SK-N-SH (cell line): ENCODE measurements around the gene MT1M. TPM values are rescaled to one million over a fixed set of nuclear protein-coding genes. Genes with fewer than 3 reads are reported as not detected.

Experiments used
- CTCF ChIA-PET: fragments of 300-600, 350-600 bp; formaldehyde crosslinking; extraction: SDS; loops from one replicate; lab custom pipeline; 2021; lab: Yijun Ruan, JAX
- POLR2A ChIA-PET: fragments of 350-600 bp; sonication (Branson Sonifier 250); formaldehyde crosslinking; extraction: SDS; loops from one replicate; lab custom pipeline; 2020; ENCODE audit warnings: antibody characterized with exemption, inconsistent platforms; lab: Yijun Ruan, JAX
- DNase-seq: peaks from one replicate; pipeline ENCODE4 v3.0.0; 2012
- H2AFZ ChIP-seq: fragments of 200-600 bp; sonication (generic); 2 replicates; pipeline ENCODE4 v1.8.1; 2016; ENCODE audit warnings: antibody characterized with exemption, mild to moderate bottlenecking, low read depth
- H3F3A ChIP-seq: fragments of 200-600 bp; sonication (generic); replicated peaks from 2 replicates; pipeline ENCODE3; 2016; ENCODE audit warnings: antibody characterized with exemption, mild to moderate bottlenecking; ENCODE audit not compliant: insufficient read depth
- H3K27ac ChIP-seq, 2 experiments: fragments of 200-500 bp in 1 of 2; fragments of 200-600 bp in 1 of 2; sonication (Bioruptor generic) in 1 of 2; sonication (generic), shearing (Covaris generic) in 1 of 2; 2 replicates each; pipeline versions ENCODE4 v1.5.1 to v1.6.1; 2014 to 2016; ENCODE audit warnings: low read depth in 2 of 2, inconsistent platforms in 1 of 2, low read length in 1 of 2, mild to moderate bottlenecking in 1 of 2, mixed read lengths in 1 of 2
- H3K27me3 ChIP-seq: fragments of 200-600 bp; sonication (generic), shearing (Covaris generic); 2 replicates; pipeline ENCODE4 v1.6.1; 2016; ENCODE audit warnings: mixed run types; ENCODE audit not compliant: insufficient read depth
- H3K36me3 ChIP-seq, 2 experiments: fragments of 200-500 bp in 1 of 2; fragments of 200-600 bp in 1 of 2; sonication (Bioruptor generic) in 1 of 2; sonication (generic) in 1 of 2; replicated peaks in 1 of 2; 2 replicates each; pipeline versions ENCODE3 to v1.5.1; 2014 to 2016; ENCODE audit warnings: low read length in 1 of 2, mild to moderate bottlenecking in 1 of 2; ENCODE audit not compliant: insufficient read depth in 2 of 2, control insufficient read depth in 1 of 2
- H3K4me1 ChIP-seq, 2 experiments: fragments of 200-500 bp in 1 of 2; fragments of 200-600 bp in 1 of 2; sonication (Bioruptor generic) in 1 of 2; sonication (generic), shearing (Covaris generic) in 1 of 2; 2 replicates each; pipeline versions ENCODE4 v1.5.1 to v1.6.1; 2014 to 2016; ENCODE audit warnings: low read depth in 1 of 2, low read length in 1 of 2, mixed run types in 1 of 2; ENCODE audit not compliant: insufficient read depth in 2 of 2, control insufficient read depth in 1 of 2
- H3K4me2 ChIP-seq: fragments of 200-600 bp; sonication (generic), shearing (Covaris generic); 2 replicates; pipeline ENCODE4 v1.6.1; 2017; ENCODE audit warnings: mixed run types
- H3K4me3 ChIP-seq, 2 experiments: fragments of 200-500 bp in 1 of 2; fragments of 200-600 bp in 1 of 2; sonication (Bioruptor generic) in 1 of 2; sonication (generic), shearing (Covaris generic) in 1 of 2; 2 replicates each; pipeline versions ENCODE4 v1.5.1 to v1.8.1; 2014 to 2016; ENCODE audit warnings: low read depth in 2 of 2, inconsistent platforms in 1 of 2, low read length in 1 of 2, mild to moderate bottlenecking in 1 of 2, mixed read lengths in 1 of 2, moderate library complexity in 1 of 2
- H3K79me2 ChIP-seq: fragments of 200-600 bp; sonication (generic); 2 replicates; pipeline ENCODE4 v1.8.1; 2017; ENCODE audit warnings: mild to moderate bottlenecking; ENCODE audit not compliant: insufficient read depth
- H3K9ac ChIP-seq: fragments of 200-600 bp; sonication (generic); 2 replicates; pipeline ENCODE4 v1.6.1; 2017; ENCODE audit warnings: mixed run types
- H3K9me2 ChIP-seq: fragments of 200-600 bp; sonication (generic); 2 replicates; pipeline ENCODE4 v1.6.1; 2017; ENCODE audit warnings: mixed run types
- H3K9me3 ChIP-seq: fragments of 200-600 bp; sonication (generic); 2 replicates; pipeline ENCODE4 v1.6.1; 2017; ENCODE audit warnings: mixed run types, mild to moderate bottlenecking, moderate library complexity
- H4K20me1 ChIP-seq: fragments of 200-600 bp; sonication (generic); 2 replicates; pipeline ENCODE4 v1.6.1; 2017; ENCODE audit warnings: mild to moderate bottlenecking, mixed run types; ENCODE audit not compliant: insufficient read depth
- EP300 ChIP-seq, 2 experiments: IDR thresholded peaks; 2 replicates each; pipeline versions ENCODE4 v1.4.0 to v1.6.1; 2012; ENCODE audit warnings: borderline replicate concordance in 1 of 2, low read depth in 1 of 2, low read length in 1 of 2
- EZH2phosphoT487 ChIP-seq: fragments of 200-600 bp; sonication (generic); IDR thresholded peaks from 2 replicates; pipeline ENCODE4 v1.6.1; 2017; ENCODE audit warnings: low read depth, mixed run types, mild to moderate bottlenecking, antibody characterized with exemption, moderate library complexity, borderline replicate concordance
- GATA2 ChIP-seq: sonication (generic); formaldehyde crosslinking; IDR thresholded peaks from 2 replicates; pipeline ENCODE4 v1.5.0; 2020; ENCODE audit warnings: mild to moderate bottlenecking, missing genetic modification reagents
- JUND ChIP-seq: IDR thresholded peaks from 2 replicates; pipeline ENCODE4 v1.4.0; 2012
- MAX ChIP-seq: IDR thresholded peaks from 2 replicates; pipeline ENCODE4 v1.4.0; 2012; ENCODE audit warnings: low read depth
- MEF2A ChIP-seq: IDR thresholded peaks from 2 replicates; pipeline ENCODE4 v1.4.0; 2012; ENCODE audit warnings: low read depth, borderline replicate concordance
- NRF1 ChIP-seq: IDR thresholded peaks from 2 replicates; pipeline ENCODE4 v1.6.1; 2012; ENCODE audit warnings: low read depth, mild to moderate bottlenecking, low read length
- PBX3 ChIP-seq: IDR thresholded peaks from 2 replicates; pipeline ENCODE4; 2012
- POLR2AphosphoS5 ChIP-seq: IDR thresholded peaks from 2 replicates; pipeline ENCODE4 v1.6.1; 2012; ENCODE audit warnings: low read depth, low read length
- RAD21 ChIP-seq: IDR thresholded peaks from 2 replicates; pipeline ENCODE4 v1.6.1; 2012; ENCODE audit warnings: mild to moderate bottlenecking, low read length
- REST ChIP-seq: IDR thresholded peaks from 2 replicates; pipeline ENCODE4 v1.6.1; 2012; ENCODE audit warnings: mild to moderate bottlenecking, low read depth, low read length, moderate library complexity
- RXRA ChIP-seq: IDR thresholded peaks from 2 replicates; pipeline ENCODE4 v1.4.0; 2012; ENCODE audit warnings: low read depth, mild to moderate bottlenecking, borderline replicate concordance
- SIN3A ChIP-seq: IDR thresholded peaks from 2 replicates; pipeline ENCODE4 v1.6.1; 2012; ENCODE audit warnings: low read depth, mild to moderate bottlenecking, low read length, moderate library complexity, borderline replicate concordance
- TCF12 ChIP-seq: IDR thresholded peaks from 2 replicates; pipeline ENCODE4 v1.4.0; 2012
- TEAD4 ChIP-seq: IDR thresholded peaks from 2 replicates; pipeline ENCODE4 v1.4.0; 2012; ENCODE audit warnings: mild to moderate bottlenecking, borderline replicate concordance; ENCODE audit not compliant: insufficient read depth
- USF1 ChIP-seq: IDR thresholded peaks from 2 replicates; pipeline ENCODE4 v1.4.0; 2012; ENCODE audit warnings: low read depth, borderline replicate concordance
- USF2 ChIP-seq: fragments of 150-350 bp; IDR thresholded peaks from 2 replicates; pipeline ENCODE4 v1.6.1; 2017; ENCODE audit warnings: antibody characterized with exemption, low read length, low read depth, borderline replicate concordance
- ZBTB33 ChIP-seq: IDR thresholded peaks from 2 replicates; pipeline ENCODE4 v1.4.0; 2012; ENCODE audit warnings: low read depth, borderline replicate concordance
- WGBS: methylation state at CpG from one replicate; pipeline ENCODE4 v1.1.6; 2017; ENCODE audit warnings: low lambda C conversion rate; 5-methylcytosine and 5-hydroxymethylcytosine counted together
- polyA plus RNA-seq, 3 experiments: library from polyadenylated mRNA; depleted of rRNA; stranded (reverse); fragments of >200 nt; gene quantifications; 2 replicates each; pipeline ENCODE4 v1.2.3, GENCODE V29; 2012

Gene MT1M
- polyA plus RNA-seq, 1 of the 3 experiments (the other 2 are of a cell fraction): 1.3 TPM

- peaks cover 20 to 32% of the 10 kb centered on the region in 2 experiments; a peak in 3 of 4 replicates for H3K4me1 ChIP-seq
- no peaks in the 10 kb centered on the region for H3K9me3 ChIP-seq
- H3K27ac ChIP-seq: 0 out of 4 replicates have a peak overlapping the region, but pooled peaks of 1 of the 2 experiments have one; percentile 96
- H4K20me1 ChIP-seq: no peaks in the 10 kb centered on the region; the same call in 1 of the 2 replicates
- no peak overlapping the region for H3K4me3 ChIP-seq
- H3K9ac ChIP-seq: no peak overlapping the region
- ChIA-PET POLR2A (no interaction called here), CTCF (interaction anchor here (0.6 to 8.2 kb wide), 8 partner anchors 14 to 535 kb away, joined by 3 to 138 read pairs (median 4); no protein-coding TSS in a partner anchor)
- WGBS: 97% methylated on average over 4 of the region's 4 CpGs
- no peak overlapping the region for H3K4me2 ChIP-seq
- H2AFZ ChIP-seq: no peak overlapping the region
- H3K79me2 ChIP-seq: peaks cover 13% of the 10 kb centered on the region
- H3K9me2 ChIP-seq: no peaks in the 10 kb centered on the region
- H3F3A ChIP-seq: peaks cover 46% of the 10 kb centered on the region
- no peaks in the 10 kb centered on the region for H3K36me3 ChIP-seq
- TF ChIP-seq USF2: no peak
- TF ChIP-seq POLR2AphosphoS5: no peak
- no peak for TF ChIP-seq TEAD4
- TF ChIP-seq MAX: no peak
- no peak for TF ChIP-seq RAD21
- TF ChIP-seq SIN3A: no peak
- no peak for DNase-seq
- no peaks in the 10 kb centered on the region for H3K27me3 ChIP-seq
These were observed 27.5 kb upstream of the MT1M start for GRCh38 chr16:56604966-56605365.

GRCh38 chr16:56605475-56605874 is 27.0 kb upstream of the MT1M start:
- POLR2A ChIA-PET: no interaction called here
- H3K9me3 ChIP-seq: no peaks in the 10 kb centered on the region
- H3K27me3 ChIP-seq: no peaks in the 10 kb centered on the region
- peak overlapping the region in 1 of 2 experiments; percentile 96; a peak in 3 of 4 replicates for H3K27ac ChIP-seq
- H3F3A ChIP-seq: peaks cover 51% of the 10 kb centered on the region
- H3K4me3 ChIP-seq: no peak overlapping the region
- H3K9me2 ChIP-seq: no peaks in the 10 kb centered on the region
- no peak overlapping the region for H3K9ac ChIP-seq
- peaks cover 18% of the 10 kb centered on the region for H3K79me2 ChIP-seq
- H3K4me1 ChIP-seq: peaks cover 25 to 36% of the 10 kb centered on the region in 2 experiments; a peak in 3 of 4 replicates
- H2AFZ ChIP-seq: no peak overlapping the region
- no peaks in the 10 kb centered on the region for H3K36me3 ChIP-seq
- 0 out of 2 replicates have a peak overlapping the region, but pooled peaks have one; percentile 88 for H3K4me2 ChIP-seq
- H4K20me1 ChIP-seq: no peaks in the 10 kb centered on the region; the same call in 1 of the 2 replicates
- CTCF ChIA-PET: interaction anchor here (1.1 to 8.2 kb wide), 7 partner anchors 13 to 185 kb away, joined by 3 to 138 read pairs (median 4); no protein-coding TSS in a partner anchor
- WGBS: 88% methylated on average over 1 of the region's 1 CpG
- DNase-seq: no peak
- TF ChIP-seq RXRA (no peak), USF1 (no peak), PBX3 (no peak), EZH2phosphoT487 (no peak), MEF2A (no peak), REST (no peak), TCF12 (no peak), SIN3A (no peak), POLR2AphosphoS5 (no peak), JUND (no peak), ZBTB33 (no peak), NRF1 (no peak), EP300 (IDR thresholded peaks at IDR 0.05; ENCODE audit: borderline replicate concordance in 1 of 2, low read depth in 1 of 2, low read length in 1 of 2) (no peak), RAD21 (no peak), GATA2 (CRISPR knock-in tag) (no peak)
